GM21723 (cell line): Measurements from ENCODE around the gene MRI1.
A peak's percentile ranks its signal among the peaks of the same experiment; 100 is the strongest.
"Not testable (repeated sequence)": the region's sequence is repeated elsewhere in the genome, so short reads cannot be mapped to it uniquely, and the experiment has no call there.

Experiments used
- ATAC-seq: cut with Tn5 transposase; IDR thresholded peaks from one replicate; pipeline ENCODE4 v1.9.1; 2021; ENCODE audit warnings: mild to moderate bottlenecking, moderate library complexity; ENCODE audit not compliant: unreplicated experiment

MRI1 gene

GRCh38 chr19:13793317-13793716 lies 29.0 kb downstream of the MRI1 start:
- not testable (repeated sequence) for ATAC-seq

GRCh38 chr19:13794398-13794756 lies 30.1 kb downstream of the MRI1 start:
- no peak for ATAC-seq

- ATAC-seq, result peak; percentile 82
Observed at GRCh38 chr19:13794757-13795589, 30.7 kb downstream of the MRI1 start, which contains the start of gene ZSWIM4. TSS of gene ZSWIM4 (plus strand) at chr19:13795443. CDS start at chr19:13795649, 206 bp downstream.

GRCh38 chr19:13795595-13796300 lies 31.4 kb downstream of the MRI1 start:
- ATAC-seq, result peak; percentile 41

- ATAC-seq, result no peak
Observed at GRCh38 chr19:13796301-13797057, 32.2 kb downstream of the MRI1 start.

GRCh38 chr19:13797058-13797440 lies 32.7 kb downstream of the MRI1 start:
- ATAC-seq, result no peak

GRCh38 chr19:13797870-13798269 lies 33.5 kb downstream of the MRI1 start:
- no peak for ATAC-seq

GRCh38 chr19:13799669-13800068 lies 35.3 kb downstream of the MRI1 start:
- ATAC-seq, result no peak

- ATAC-seq, result no peak
Observed at GRCh38 chr19:13803038-13803437, 38.7 kb downstream of the MRI1 start.

- ATAC-seq, result no peak
Observed at GRCh38 chr19:13804830-13805683, 40.7 kb downstream of the MRI1 start.

GRCh38 chr19:13806728-13807127 lies 42.4 kb downstream of the MRI1 start:
- ATAC-seq, result no peak

GRCh38 chr19:13807421-13808021 lies 43.2 kb downstream of the MRI1 start:
- ATAC-seq, result no peak

GRCh38 chr19:13808856-13809255 lies 44.5 kb downstream of the MRI1 start:
- no peak for ATAC-seq

- no peak for ATAC-seq
Observed at GRCh38 chr19:13812544-13812943, 48.2 kb downstream of the MRI1 start.

GRCh38 chr19:13813147-13813546 lies 48.8 kb downstream of the MRI1 start:
- no peak for ATAC-seq

GRCh38 chr19:13814550-13814949 lies 50.2 kb downstream of the MRI1 start:
- no peak for ATAC-seq

- no peak for ATAC-seq
Observed at GRCh38 chr19:13817018-13817614, 52.8 kb downstream of the MRI1 start.

GRCh38 chr19:13817615-13818371 lies 53.5 kb downstream of the MRI1 start:
- ATAC-seq, result no peak

GRCh38 chr19:13819238-13819637 lies 54.9 kb downstream of the MRI1 start:
- ATAC-seq, result no peak
